Cardiac muscle cell (in vitro differentiated cells and primary cell): ENCODE results near the gene PPIB. TPM values are rescaled to one million over a fixed set of nuclear protein-coding genes. Genes with fewer than 3 reads are reported as not detected.

Source experiments
- DNase-seq, 2 donors: peaks; one replicate each; pipeline versions ENCODE4 v3.0.0 to v3.0.0-alpha.2; 2010 to 2017; ENCODE audit warnings: low read depth in 1 of 2, low spot score in 1 of 2
- H3K27ac ChIP-seq: fragments of 200-600 bp; sonication (generic); 2 replicates; pipeline ENCODE4 v1.5.1; 2016
- H3K27me3 ChIP-seq: fragments of 200-600 bp; sonication (generic); 2 replicates; pipeline ENCODE4 v1.6.0; 2016; ENCODE audit warnings: control low read depth
- H3K36me3 ChIP-seq: fragments of 200-600 bp; sonication (generic); 2 replicates; pipeline ENCODE4 v1.5.1; 2016; ENCODE audit warnings: control low read depth
- H3K4me1 ChIP-seq: fragments of 200-600 bp; sonication (generic); 2 replicates; pipeline ENCODE4 v1.8.1; 2017; ENCODE audit warnings: low read depth, mild to moderate bottlenecking, mixed run types
- H3K4me3 ChIP-seq: fragments of 200-600 bp; sonication (generic); 2 replicates; pipeline ENCODE4 v1.5.1; 2016; ENCODE audit warnings: mild to moderate bottlenecking
- H3K9me3 ChIP-seq: fragments of 200-600 bp; sonication (generic); 2 replicates; pipeline ENCODE4 v1.5.1; 2017; ENCODE audit warnings: low read depth, mild to moderate bottlenecking, control low read depth
- CTCF ChIP-seq: IDR thresholded peaks from 2 replicates; pipeline ENCODE4 v1.5.1; 2012; ENCODE audit warnings: low read depth, mild to moderate bottlenecking, low read length
- polyA plus RNA-seq: library from polyadenylated mRNA; unstranded; fragments of >200 nt; fragmentation: Nextera tagmentation; extraction: Ambion mirVana; gene quantifications from 2 replicates; pipeline ENCODE4 v1.2.1, GENCODE V29; 2016
- total RNA-seq: library from RNA; depleted of rRNA; stranded (reverse); fragments of >200 nt; gene quantifications from 2 replicates; pipeline ENCODE4 v1.2.3, GENCODE V29; 2016

Gene PPIB
- total and polyA plus RNA-seq, 2 experiments from 2014 or later = 382 to 1,055 TPM

- peak in 1 of 2 donors; percentile 78 for DNase-seq
- H3K36me3 ChIP-seq = peaks cover 61% of the 10 kb centered on the region
- no peak for TF ChIP-seq CTCF
- no peaks in the 10 kb centered on the region for H3K9me3 ChIP-seq
- H3K4me3 ChIP-seq = no peak overlapping the region
- no peaks in the 10 kb centered on the region for H3K4me1 ChIP-seq
- no peaks in the 10 kb centered on the region for H3K27me3 ChIP-seq
- no peak overlapping the region for H3K27ac ChIP-seq
Measured at GRCh38 chr15:64134345-64134829, 28.4 kb downstream of the PPIB start.

GRCh38 chr15:64133623-64134344, 29.0 kb downstream of the PPIB start:
- no peak for TF ChIP-seq CTCF
- H3K4me3 ChIP-seq = no peak overlapping the region
- peaks cover 65% of the 10 kb centered on the region for H3K36me3 ChIP-seq
- peak in 1 of 2 donors; percentile 41 for DNase-seq
- no peak overlapping the region for H3K27ac ChIP-seq
- no peaks in the 10 kb centered on the region for H3K9me3 ChIP-seq
- no peaks in the 10 kb centered on the region for H3K27me3 ChIP-seq
- H3K4me1 ChIP-seq = no peaks in the 10 kb centered on the region

GRCh38 chr15:64132217-64132616, 30.6 kb downstream of the PPIB start:
- Histone ChIP-seq H3K27ac (no peak overlapping the region), H3K4me1 (peaks cover 2% of the 10 kb centered on the region), H3K27me3 (no peaks in the 10 kb centered on the region), H3K9me3 (no peaks in the 10 kb centered on the region), H3K36me3 (peaks cover 73% of the 10 kb centered on the region), H3K4me3 (no peak overlapping the region)
- TF ChIP-seq CTCF = no peak
- DNase-seq = no peak

- no peaks in the 10 kb centered on the region for H3K9me3 ChIP-seq
- peaks cover 72% of the 10 kb centered on the region for H3K36me3 ChIP-seq
- no peaks in the 10 kb centered on the region for H3K27me3 ChIP-seq
- no peak for DNase-seq
- TF ChIP-seq CTCF = no peak
- H3K27ac ChIP-seq = no peak overlapping the region
- H3K4me3 ChIP-seq = no peak overlapping the region
- peaks cover 4% of the 10 kb centered on the region for H3K4me1 ChIP-seq
Measured at GRCh38 chr15:64131547-64131946, 31.3 kb downstream of the PPIB start.

- DNase-seq = no peak
- no peak overlapping the region for H3K4me3 ChIP-seq
- no peak for TF ChIP-seq CTCF
- peaks cover 73% of the 10 kb centered on the region for H3K36me3 ChIP-seq
- no peaks in the 10 kb centered on the region for H3K27me3 ChIP-seq
- H3K9me3 ChIP-seq = no peaks in the 10 kb centered on the region
- peaks cover 4% of the 10 kb centered on the region for H3K4me1 ChIP-seq
- H3K27ac ChIP-seq = no peak overlapping the region
Measured at GRCh38 chr15:64130159-64130558, 32.7 kb downstream of the PPIB start.
